Activated naive CD4-positive, alpha-beta T cell (primary cell): Measurements from ENCODE around the gene RAI14.
"Not testable (repeated sequence)": the region's sequence is repeated elsewhere in the genome, so short reads cannot be mapped to it uniquely, and the experiment has no call there.

ENCODE experiments used
- DNase-seq, 4 experiments: peaks; one replicate each; lab custom pipeline; 2025; lab: John Stamatoyannopoulos, UW

Gene RAI14

DNA sequence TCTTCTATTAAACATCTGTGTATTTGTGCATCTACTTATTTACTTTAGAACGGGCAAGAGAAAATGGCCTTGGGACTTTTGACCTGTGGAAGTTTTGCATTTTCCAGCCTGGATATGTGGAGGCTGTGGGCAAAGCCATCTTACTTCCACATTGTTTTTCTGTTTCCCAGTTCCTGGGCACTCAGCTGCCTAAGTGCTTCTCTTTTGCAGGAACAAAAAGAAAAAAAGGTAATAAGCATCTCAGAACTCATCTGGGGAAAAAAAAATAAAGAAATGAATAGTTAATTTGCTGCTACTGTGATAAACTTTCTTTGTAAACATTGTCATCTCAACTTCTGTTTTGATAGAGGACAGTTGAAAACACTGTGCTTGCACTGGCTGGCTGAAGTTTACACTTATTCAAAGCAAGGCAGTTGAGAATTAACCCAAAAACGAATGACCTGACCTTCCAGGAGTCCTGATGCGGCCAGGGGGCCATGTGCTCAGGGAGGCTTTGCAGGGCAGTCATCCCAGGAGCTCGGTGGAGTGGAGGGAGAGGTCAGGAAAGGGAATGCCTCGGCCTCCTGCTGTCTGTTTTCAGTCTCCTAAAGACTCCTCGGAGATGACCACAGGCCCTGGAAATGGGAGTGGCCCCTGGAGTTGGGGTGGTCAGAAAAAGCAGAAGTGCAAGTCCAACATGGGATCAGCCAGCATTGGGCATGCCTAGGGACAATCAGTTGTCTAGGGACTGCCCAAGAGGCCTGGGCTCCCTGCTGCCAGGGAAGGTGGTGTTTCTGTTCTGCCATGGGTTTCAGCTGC, 75.5 kb downstream of the RAI14 start:
- DNase-seq = no peak

DNA sequence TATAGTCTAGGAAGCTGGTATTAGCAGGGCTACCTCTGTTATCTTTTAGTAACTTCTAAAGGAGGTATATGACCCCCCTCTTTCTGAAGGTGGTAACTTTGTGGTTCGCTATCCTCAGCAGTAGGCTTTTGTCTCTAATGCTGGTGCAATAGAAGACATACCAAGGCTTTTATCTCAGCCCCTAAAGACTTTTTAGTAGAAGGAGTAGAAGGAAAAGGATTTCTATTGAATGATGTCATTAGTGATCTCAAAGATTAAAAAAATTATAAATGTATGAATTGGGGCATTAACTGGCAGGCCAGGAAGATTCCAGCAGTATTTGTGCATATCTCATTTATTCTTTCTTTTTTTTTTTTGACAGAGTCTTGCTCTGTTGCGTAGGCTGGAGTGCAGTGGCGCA, 78.2 kb downstream of the RAI14 start:
- no peak for DNase-seq

DNA sequence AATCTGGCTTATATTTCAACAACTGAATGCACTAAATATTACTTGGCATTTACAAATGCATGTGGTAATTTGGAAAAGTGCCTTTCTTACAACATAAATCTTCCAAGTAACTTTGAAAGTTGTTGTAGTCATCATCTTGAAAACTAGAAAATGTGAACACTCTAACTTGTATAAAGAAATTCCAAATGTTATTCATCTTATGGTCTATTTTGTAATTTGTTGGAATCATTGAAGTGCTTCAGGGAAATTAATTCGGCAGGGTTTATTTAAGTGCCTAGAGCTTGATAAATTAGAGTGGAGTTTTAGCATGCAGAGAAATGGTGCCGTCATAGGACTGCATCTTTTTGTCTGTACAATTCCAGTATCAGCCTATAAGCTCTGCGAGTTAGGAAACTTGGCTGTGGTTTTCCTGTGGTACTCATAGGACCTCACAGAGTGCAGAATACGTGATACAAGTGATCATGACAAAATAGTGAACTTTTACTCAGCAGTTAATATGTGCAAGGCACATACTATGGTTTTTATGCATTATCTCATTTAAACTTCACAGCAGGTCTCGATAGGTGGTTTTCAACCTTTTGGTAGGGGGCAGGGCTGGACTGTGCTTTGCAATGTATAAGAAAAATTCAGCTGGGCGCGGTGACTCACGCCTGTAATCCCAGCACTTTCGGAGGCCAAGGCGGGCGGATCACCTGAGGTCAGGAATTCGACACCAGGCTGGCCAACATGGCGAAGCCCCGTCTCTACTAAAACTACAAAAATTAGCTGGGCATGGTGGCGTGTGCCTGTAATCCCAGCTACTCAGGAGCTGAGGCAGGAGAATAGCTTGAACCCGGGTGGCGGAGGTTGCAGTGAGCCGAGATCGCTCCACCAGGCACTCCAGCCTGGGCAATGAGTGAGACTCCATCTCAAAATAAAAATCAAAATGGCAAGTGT, 79.6 kb downstream of the RAI14 start:
- no peak for DNase-seq

DNA sequence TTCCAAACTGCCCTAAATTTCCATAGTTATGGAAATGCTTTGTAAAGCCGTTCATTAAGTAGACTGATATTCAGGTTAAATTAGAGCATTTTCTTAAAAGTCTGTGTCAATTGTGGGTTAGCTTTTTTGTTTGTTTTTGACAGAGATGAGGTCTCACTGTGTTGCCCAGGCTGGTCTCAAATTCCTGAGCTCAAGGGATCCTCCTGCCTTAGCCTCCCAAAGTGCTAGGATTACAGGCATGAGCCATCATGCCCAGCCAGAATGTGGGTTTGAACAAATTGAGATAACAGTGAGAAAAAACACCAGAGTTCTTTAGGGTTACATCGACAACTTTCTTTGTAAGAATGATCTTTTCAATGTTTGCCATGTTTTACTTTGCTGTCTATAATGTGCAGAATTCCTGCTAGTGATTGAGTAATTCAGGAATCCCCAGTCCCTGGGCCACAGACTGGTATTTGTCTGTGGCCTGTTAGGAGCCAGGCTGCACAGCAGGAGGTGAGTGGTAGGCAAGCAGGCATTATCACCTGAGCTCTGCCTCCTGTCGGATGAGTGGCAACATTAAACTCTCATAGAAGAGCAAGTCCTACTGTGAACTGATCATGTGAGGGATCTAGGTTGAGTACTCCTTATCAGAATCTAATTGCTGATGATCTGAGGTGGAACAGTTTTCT, 80.5 kb downstream of the RAI14 start:
- DNase-seq = no peak

DNA sequence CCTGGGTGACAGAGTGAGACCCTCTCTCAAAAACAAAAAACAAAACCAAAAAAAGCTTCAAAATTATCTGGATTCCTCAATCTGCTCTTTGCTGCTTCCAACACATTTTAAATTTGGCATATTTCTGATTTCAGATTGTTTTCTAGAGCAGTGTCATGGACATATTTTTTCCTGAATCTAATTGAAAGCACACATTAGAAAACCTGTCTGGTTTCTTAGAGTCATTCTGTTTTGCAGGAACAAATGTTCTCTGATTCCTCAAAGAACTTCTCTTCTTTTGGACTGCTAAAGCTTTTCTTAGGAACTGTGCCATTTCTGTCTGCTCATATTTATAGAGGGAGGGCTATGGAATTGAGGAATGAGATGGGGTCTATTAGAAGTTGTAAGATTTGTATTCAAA, 81.6 kb downstream of the RAI14 start:
- no peak for DNase-seq

DNA sequence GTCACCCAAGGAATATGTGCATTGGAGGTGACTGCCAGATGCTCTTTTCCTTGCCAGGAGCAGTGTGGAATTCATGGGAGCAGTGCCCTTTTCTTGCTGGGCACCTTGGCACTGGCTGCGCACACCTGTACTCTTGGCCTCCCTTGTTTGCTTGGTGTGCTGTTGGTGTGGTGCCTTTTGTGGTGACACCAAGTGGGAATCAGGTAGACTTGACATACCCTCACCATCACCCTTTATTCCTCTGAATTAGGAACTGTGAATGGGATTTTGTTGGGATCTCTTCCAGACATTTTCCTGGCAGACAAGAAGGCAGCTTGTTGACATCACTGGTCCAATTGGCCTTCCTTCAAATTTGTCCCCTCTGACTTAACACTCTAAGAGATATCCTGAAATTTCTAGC, 82.3 kb downstream of the RAI14 start:
- no peak for DNase-seq

DNA sequence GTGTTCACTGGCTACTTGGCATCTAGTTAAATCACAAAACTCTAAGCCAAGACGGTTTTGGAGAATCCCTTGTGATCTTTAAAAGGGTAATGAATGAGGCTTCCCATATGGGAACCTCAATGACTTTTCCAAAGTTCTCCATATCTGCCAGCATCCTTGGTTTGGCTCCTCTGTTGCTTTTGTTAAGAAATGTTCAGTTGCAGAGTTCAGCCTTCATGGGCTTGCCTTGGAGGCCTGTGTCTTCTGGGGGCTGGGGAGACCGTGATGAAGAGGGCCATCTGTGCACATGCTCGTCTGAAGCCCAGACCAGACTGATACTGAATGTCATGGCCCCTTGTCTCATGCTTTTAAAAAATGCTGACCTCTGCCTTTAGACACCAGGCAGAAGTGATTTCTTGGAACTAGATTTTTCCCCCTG, 84.3 kb downstream of the RAI14 start:
- DNase-seq = no peak

DNA sequence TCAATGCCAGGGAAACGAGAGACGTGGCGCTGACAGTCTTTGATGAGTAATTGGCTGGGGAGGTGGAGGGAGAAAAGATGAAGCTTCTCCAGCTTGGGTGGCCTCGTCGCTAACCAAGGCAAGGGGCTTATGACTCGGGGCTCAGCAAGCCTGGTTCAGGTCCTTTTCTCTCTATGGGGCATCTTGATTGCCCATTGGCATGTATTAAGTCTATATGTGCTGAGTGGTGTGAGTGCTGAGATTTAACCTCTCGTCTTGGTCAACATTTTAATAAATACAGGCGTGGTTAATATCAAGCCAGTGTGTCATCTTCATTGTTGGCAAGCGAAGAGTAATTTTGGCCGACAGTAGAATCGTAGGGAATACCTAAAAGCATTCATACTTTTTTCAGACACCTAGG, 85.9 kb downstream of the RAI14 start:
- no peak for DNase-seq

DNA sequence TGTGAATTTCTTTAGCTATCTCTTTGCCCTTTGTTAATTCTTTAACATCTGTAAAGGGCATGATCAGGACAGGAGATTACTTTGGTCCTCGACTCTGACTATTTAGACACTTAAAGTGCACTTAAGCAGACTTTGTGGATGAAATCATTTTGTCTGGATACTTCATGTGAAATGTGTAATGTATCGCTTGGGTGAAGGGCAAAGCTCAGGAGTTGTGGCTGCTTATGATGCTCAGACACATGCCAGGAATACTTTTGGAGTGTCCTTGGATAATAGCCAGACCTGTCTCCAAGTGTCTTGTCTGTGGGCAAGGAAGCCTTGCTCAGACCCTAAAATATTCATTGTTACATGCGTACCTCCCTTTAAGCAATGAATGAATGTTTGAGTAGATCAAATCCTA, 87.8 kb downstream of the RAI14 start:
- no peak for DNase-seq

DNA sequence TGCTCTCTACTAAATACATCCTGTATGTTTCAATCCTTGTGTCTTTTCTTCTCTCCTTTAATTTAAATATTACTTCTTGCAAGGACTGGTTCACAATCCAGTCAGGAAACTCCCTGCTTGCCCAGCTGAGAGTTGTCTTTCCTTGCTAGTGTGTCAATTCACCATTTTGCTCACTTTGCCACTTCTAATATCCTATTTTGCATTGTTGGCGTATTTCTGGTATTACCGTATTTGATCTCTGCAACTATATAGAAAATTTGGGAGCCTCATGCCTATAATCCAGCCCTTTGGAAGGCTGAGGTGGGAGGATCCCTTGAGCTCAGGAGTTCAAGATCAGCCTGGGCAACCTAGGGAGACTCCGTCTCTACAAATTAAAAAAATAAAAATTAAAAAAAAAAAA, 92.3 kb downstream of the RAI14 start:
- DNase-seq = no peak

DNA sequence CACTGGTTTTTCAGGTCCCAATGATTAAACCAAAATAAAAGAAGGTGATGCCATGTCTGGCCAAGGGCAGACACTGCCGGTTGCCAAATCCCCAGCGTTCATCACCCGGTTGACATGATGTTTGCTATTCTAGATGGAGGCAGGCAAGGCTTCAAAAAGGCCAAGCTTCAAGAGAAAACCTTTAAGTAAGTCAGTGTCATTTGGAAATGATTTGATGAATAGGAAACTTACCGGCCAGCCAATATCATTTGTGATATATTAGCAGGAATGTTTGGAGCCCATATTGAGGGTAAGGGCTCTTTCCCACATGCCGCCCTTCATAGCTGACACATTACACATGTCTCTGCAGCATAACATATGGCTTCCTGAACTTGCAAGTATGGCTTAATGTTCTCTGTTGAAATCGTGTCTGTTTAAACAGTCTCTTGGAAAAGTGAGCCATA, 93.3 kb downstream of the RAI14 start:
- DNase-seq = no peak

DNA sequence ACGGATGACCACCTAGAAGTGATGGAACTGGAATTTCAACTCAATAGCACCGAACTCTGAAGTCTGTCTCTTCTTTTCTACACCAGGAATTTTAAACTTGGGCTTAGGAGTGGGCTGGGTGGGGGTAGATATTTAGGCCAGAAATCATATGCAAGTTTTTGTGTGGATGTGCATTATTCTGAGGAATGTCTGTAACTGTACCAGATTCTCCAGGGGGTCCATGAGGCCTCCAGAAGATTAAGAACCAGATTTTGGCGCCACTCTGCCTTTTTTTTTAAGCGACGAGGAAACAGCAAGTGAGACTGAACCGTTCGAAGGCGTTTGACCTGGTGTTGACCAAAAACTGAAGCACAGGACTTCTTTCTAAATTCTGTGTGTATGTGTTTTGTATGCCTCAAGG, 94.1 kb downstream of the RAI14 start:
- DNase-seq = no peak

DNA sequence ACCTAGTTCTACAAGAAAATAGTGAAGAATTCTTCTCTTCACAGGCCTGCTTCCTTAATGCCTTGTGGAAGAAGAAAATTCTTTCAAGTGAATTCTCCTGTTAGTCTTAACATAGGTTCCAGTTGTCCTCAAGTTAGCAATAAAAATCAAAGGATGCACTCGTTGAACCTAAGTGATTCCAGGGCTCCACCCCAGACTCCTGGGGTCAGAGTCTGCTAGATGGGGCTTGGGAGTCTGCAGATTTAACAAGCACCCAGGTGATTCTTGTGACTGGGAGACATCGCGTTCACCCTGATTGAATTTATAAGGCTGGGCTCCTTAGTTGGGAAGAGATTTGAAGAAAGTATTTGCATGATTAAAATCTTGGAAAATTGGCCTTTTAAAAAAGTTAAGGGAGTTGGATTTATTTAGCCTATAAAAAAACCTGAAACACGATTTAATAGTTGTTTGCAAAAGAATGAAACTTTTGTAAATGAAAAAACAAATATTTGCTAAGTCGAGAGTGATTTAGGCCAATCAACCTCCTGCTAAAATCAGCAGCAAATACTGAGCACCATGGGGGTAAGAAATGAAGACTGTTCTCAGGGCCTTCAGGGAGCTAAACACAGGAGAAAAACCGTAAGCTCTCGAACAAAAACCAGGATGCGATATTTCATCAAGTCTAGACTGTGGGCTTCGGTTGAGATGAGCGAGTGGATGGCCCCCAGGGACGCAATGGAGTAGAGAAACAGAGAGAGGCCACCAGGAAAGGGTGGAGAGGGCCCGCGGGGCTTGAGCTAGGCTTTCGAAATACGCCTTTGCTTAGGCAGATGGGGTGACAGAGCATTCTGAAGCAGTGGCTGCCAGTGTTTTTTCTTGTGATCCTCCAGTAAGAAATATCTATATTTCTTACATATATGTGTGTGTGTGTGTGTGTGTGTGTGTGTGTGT, 95.9 kb downstream of the RAI14 start:
- no peak for DNase-seq

DNA sequence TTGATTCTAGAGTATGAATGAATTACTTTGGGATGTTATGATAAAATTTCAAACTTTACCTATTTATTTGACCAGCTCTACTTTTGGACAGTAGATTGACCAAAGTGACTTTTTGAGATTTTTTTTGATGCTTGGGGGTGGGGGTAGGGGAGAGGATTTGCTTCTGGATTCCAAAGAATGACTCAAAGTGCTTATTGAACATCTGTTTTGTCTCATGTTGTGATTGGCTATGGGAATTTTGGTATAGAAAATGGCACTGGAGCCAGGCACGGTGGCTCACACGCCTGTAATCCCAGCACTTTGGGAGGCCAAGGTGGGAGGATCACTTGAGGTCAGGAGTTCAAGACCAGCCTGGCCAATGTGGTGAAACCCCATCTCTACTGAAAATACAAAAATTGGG, 97.1 kb downstream of the RAI14 start:
- not testable (repeated sequence) for DNase-seq

DNA sequence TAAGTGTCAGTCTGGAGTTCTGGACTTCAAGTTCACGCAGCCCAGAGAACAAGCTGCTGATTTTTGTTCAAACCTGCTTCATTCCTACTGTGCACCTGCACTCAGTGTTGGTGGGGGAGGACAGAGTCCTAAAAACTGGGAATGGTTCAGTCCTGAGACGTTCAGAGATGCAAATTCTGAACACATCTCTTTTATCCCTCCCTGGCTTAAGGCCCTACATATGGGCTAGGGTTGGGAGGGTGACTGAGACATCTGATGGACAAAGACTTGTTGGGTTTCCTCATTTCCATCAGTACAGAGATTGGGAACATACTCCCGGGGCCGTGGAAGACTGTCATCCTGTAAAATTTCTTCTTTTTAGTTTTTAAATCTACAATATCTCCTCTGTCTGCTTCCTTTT, 99.8 kb downstream of the RAI14 start:
- no peak for DNase-seq

DNA sequence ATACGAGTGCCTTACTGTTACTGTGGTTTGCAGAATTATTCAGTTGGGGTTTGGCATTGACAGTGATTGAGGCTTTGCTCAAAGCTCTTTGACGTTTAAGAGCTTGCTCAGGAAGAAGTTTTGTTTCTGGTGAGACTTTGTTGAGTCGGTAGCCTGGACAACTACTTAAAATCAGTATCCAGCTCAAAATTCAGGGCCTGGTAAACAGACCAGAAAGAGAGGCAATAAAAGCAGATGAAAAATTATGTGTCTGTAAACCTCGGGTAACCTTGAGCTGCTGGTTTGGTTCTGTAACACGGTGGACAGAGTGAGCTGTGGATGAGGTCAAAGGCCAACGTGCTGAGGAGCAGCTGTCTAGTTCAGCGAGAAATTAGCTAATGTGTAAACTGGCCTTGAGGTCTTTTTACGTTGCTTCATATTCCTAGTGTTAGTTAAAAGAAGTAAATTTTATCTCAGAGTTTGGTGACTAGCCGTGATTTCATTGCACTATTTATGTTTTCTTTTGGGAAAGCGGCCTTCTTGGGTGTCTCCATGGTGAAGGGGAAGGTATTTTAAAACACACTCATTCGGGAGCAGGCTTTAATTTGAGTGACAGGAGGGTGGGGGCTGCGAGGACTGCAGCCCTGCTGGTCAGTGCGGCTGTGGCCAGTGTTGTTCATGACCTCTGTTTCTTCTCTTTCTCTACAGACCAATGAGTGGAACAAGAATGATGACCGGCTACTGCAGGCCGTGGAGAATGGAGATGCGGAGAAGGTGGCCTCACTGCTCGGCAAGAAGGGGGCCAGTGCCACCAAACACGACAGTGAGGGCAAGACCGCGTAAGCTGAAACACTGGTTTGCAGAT, 100.9 kb downstream of the RAI14 start:
- DNase-seq = no peak

DNA sequence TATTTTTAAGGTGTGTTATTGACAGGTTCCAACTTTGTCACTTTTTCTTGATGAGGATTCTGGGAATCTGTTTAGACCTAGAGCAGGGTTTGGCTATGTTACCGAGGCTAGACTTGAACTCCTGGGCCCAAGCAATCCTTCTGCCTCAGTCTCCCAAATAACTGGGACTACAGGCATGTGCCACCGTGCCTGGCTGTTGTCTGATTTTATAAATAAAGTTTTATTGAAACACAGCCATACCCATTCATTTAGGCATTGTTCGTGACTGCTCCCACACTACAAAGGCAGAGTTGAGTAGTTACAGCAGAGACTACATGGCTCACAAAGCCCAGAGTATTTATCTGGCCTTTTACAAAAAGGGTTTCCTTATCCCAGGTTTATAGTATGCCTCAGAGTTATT, 102.4 kb downstream of the RAI14 start:
- DNase-seq = no peak

DNA sequence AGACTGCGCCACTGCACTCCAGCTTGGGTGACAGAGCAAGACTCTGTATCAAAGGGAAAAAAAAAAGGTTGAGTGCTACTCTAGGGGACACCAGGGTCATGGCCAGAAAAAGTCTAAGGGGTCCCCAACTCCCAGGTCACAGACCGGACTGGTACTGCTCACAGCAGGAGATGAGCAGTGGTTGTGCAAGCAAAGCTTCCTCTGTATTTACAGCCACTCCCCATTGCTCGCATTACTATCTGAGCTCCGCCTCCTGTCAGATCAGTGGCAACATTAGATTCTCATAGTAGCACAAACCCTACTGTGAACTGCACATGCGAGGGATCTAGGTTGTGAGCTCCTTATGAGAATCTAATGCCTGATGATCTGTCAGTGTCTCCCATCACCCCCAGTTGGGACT, 103.1 kb downstream of the RAI14 start:
- not testable (repeated sequence) for DNase-seq

DNA sequence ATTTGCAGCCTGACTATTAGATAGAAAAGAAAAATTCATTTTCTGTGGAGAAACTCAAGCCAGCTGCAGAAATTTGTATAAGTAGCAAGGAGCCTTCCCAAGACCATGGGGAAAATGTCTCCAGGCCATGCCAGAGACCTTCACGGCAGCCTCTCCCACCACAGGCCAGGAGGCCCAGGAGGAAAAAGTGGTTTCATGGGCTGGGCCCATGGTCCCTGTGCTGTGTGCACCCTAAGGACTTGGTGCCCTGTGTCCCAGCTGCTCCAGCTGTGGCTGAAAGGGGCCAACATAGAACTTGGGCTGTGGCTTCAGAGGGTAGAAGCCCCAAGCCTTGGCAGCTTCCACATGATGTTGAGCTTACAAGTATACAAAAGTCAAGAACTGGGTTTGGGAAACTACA, 109.5 kb downstream of the RAI14 start:
- no peak for DNase-seq

DNA sequence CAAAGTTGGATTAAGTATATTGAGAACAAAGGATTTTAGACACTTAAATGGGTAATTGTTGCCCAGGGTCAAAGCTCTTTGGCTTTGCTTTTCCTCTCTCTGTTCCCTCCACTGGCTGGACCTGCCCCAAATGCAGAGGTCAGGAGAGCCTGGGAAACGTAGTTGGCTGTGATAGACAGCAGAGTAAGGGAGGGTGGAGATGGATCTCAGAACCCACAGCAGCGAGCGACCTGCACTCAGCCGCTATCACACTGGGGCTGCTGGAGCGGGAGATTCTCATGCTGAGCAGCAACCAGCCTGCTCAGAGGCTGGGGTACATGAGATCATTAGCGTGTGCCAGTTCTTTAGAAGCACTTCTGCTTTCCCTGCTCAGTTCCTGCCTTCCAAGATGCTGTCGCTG, 111.1 kb downstream of the RAI14 start:
- DNase-seq = no peak

DNA sequence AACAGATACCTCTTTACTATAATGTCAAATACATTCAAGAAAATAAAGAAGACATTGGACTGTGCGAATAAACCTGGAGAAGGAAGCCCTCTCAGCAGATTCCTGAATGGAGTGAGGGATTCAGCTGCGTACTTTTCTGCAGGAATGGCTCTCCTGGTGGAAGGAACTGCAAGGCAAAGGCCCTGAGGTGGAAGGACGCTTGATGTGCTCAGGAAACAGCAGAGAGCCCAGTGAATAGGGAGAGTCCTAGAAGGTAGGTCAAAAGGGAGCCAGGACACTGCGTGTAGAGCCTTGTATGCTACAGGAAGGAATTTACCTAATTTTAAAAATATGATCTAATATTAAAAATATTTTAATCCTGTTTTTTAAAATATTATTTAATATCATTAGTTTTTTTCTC, 114.4 kb downstream of the RAI14 start:
- no peak for DNase-seq
